IMR-90 (cell line): ENCODE results near the gene MS4A4E. TPM values are rescaled to one million over a fixed set of nuclear protein-coding genes. Genes with fewer than 3 reads are reported as not detected.

Experiments used
- ATAC-seq: fragments of 200-7000 bp; cut with Tn5 transposase; 2 replicates; pipeline ENCODE4 v1.9.1; 2020; ENCODE audit warnings: low read depth, mild to moderate bottlenecking, moderate library complexity
- BruUV-seq: library from RNA; stranded (reverse); fragments of 400-500 nt; replicated peaks from 2 replicates; lab custom pipeline; 2021; lab: Mats Ljungman, UMichigan
- CTCF ChIA-PET: fragments of 300-600 bp; formaldehyde crosslinking; extraction: SDS; loops from one replicate; lab custom pipeline; 2021; ENCODE audit warnings: antibody characterized with exemption; lab: Yijun Ruan, JAX
- POLR2A ChIA-PET: fragments of 300-600 bp; sonication (Branson Sonifier 250); formaldehyde crosslinking; loops from one replicate; lab custom pipeline; 2022; ENCODE audit warnings: antibody characterized with exemption; ENCODE audit not compliant: unreplicated experiment; lab: Charles Lee
- DNase-seq: peaks from one replicate; pipeline ENCODE4 v3.0.0; 2013
- H2AFZ ChIP-seq: replicated peaks from 2 replicates; pipeline ENCODE3; 2013; ENCODE audit warnings: low read length, mild to moderate bottlenecking; ENCODE audit not compliant: poor library complexity
- H2AK5ac ChIP-seq: 2 replicates; pipeline ENCODE4 v1.6.1; 2013; ENCODE audit warnings: low read depth, low read length, inconsistent platforms
- H2AK9ac ChIP-seq: replicated peaks from 2 replicates; pipeline ENCODE3; 2013; ENCODE audit warnings: mild to moderate bottlenecking, low read depth, low read length, moderate library complexity; ENCODE audit not compliant: poor library complexity
- H2BK120ac ChIP-seq: 2 replicates; pipeline ENCODE4 v1.6.1; 2013; ENCODE audit warnings: low read depth, low read length, inconsistent platforms
- H2BK15ac ChIP-seq: 3 replicates; pipeline ENCODE4 v1.6.1; 2013; ENCODE audit warnings: low read depth, low read length, inconsistent platforms
- H2BK20ac ChIP-seq: 2 replicates; pipeline ENCODE4 v1.6.1; 2013; ENCODE audit warnings: low read depth, mild to moderate bottlenecking, inconsistent platforms, low read length, moderate library complexity
- H2BK5ac ChIP-seq: 2 replicates; pipeline ENCODE4 v1.6.1; 2013; ENCODE audit warnings: mild to moderate bottlenecking, low read depth, low read length, inconsistent platforms; ENCODE audit not compliant: poor library complexity, severe bottlenecking
- H3K14ac ChIP-seq: replicated peaks from 2 replicates; pipeline ENCODE4 v1.6.1; 2013; ENCODE audit warnings: low read depth, low read length, inconsistent platforms
- H3K18ac ChIP-seq: 2 replicates; pipeline ENCODE4 v1.6.1; 2013; ENCODE audit warnings: low read depth, low read length, control low read depth
- H3K23ac ChIP-seq: 2 replicates; pipeline ENCODE4 v1.6.1; 2013; ENCODE audit warnings: low read depth, low read length, inconsistent platforms
- H3K27ac ChIP-seq: 2 replicates; pipeline ENCODE4 v1.5.1; 2013; ENCODE audit warnings: mild to moderate bottlenecking, control low read depth, low read length; ENCODE audit not compliant: insufficient read depth
- H3K27me3 ChIP-seq: 2 replicates; pipeline ENCODE4 v1.6.1; 2013; ENCODE audit warnings: low read length; ENCODE audit not compliant: control insufficient read depth, insufficient read depth
- H3K36me3 ChIP-seq: 2 replicates; pipeline ENCODE4 v1.6.1; 2013; ENCODE audit warnings: low read length, mixed read lengths; ENCODE audit not compliant: control insufficient read depth, insufficient read depth
- H3K4ac ChIP-seq: 2 replicates; pipeline ENCODE4 v1.6.1; 2013; ENCODE audit warnings: low read depth, low read length, inconsistent platforms
- H3K4me1 ChIP-seq: 2 replicates; pipeline ENCODE4 v1.6.1; 2013; ENCODE audit warnings: low read length, mixed read lengths; ENCODE audit not compliant: control insufficient read depth, insufficient read depth
- H3K4me2 ChIP-seq: 2 replicates; pipeline ENCODE4 v1.6.1; 2013; ENCODE audit warnings: low read depth, mild to moderate bottlenecking, control low read depth, low read length, moderate library complexity
- H3K4me3 ChIP-seq: 2 replicates; pipeline ENCODE4 v1.5.1; 2013; ENCODE audit warnings: low read depth, mild to moderate bottlenecking, control low read depth, low read length, moderate library complexity; ENCODE audit not compliant: insufficient read depth
- H3K56ac ChIP-seq: 2 replicates; pipeline ENCODE4 v1.6.1; 2013; ENCODE audit warnings: low read length, inconsistent platforms; ENCODE audit not compliant: insufficient read depth; ENCODE audit errors: extremely low read depth
- H3K79me1 ChIP-seq, 2 experiments: 2 replicates each; pipeline ENCODE4 v1.6.1; 2013; ENCODE audit warnings: low read length in 2 of 2, inconsistent platforms in 1 of 2, low read depth in 1 of 2
- H3K9ac ChIP-seq: 2 replicates; pipeline ENCODE4 v1.6.1; 2013; ENCODE audit warnings: low read depth, low read length, control low read depth
- H3K9me1 ChIP-seq: 2 replicates; pipeline ENCODE4 v1.6.1; 2013; ENCODE audit warnings: low read length, inconsistent platforms; ENCODE audit not compliant: insufficient read depth
- H3K9me3 ChIP-seq: 2 replicates; pipeline ENCODE4 v1.6.1; 2013; ENCODE audit warnings: low read length; ENCODE audit not compliant: control insufficient read depth, insufficient read depth
- H4K20me1 ChIP-seq: 2 replicates; pipeline ENCODE4 v1.6.1; 2013; ENCODE audit warnings: low read length, inconsistent platforms; ENCODE audit not compliant: insufficient read depth
- H4K5ac ChIP-seq: 2 replicates; pipeline ENCODE4 v1.6.1; 2013; ENCODE audit warnings: mild to moderate bottlenecking, low read depth, low read length, control low read depth
- H4K8ac ChIP-seq, 2 experiments: 2 replicates each; pipeline ENCODE4 v1.6.1; 2013; ENCODE audit warnings: low read depth in 2 of 2, low read length in 2 of 2, control low read depth in 1 of 2, inconsistent platforms in 1 of 2
- H4K91ac ChIP-seq: 2 replicates; pipeline ENCODE4 v1.6.1; 2013; ENCODE audit warnings: low read depth, low read length, inconsistent platforms; ENCODE audit not compliant: insufficient read depth
- BHLHE40 ChIP-seq: fragments of 150-350 bp; IDR thresholded peaks from 2 replicates; pipeline ENCODE4 v1.6.1; 2016; ENCODE audit warnings: mild to moderate bottlenecking, low read depth, low read length
- CEBPB ChIP-seq: IDR thresholded peaks from 2 replicates; pipeline ENCODE4 v1.6.1; 2012; ENCODE audit warnings: low read depth, low read length, improper control_type of control experiment
- CHD1 ChIP-seq: IDR thresholded peaks from 2 replicates; pipeline ENCODE4 v1.6.1; 2012; ENCODE audit warnings: low read depth, low read length, improper control_type of control experiment
- FOS ChIP-seq: fragments of 150-350 bp; IDR thresholded peaks from 2 replicates; pipeline ENCODE4 v1.6.1; 2016; ENCODE audit warnings: low read depth, low read length
- MAFK ChIP-seq: IDR thresholded peaks from 2 replicates; pipeline ENCODE4 v1.6.1; 2012; ENCODE audit warnings: low read depth, low read length, improper control_type of control experiment
- MAZ ChIP-seq: IDR thresholded peaks from 2 replicates; pipeline ENCODE4 v1.6.1; 2012; ENCODE audit warnings: low read depth, mild to moderate bottlenecking, low read length, improper control_type of control experiment, moderate library complexity, borderline replicate concordance
- NFE2L2 ChIP-seq: fragments of 150-350 bp; IDR thresholded peaks from 2 replicates; pipeline ENCODE4 v1.6.1; 2016; ENCODE audit warnings: low read depth, mild to moderate bottlenecking, low read length
- RCOR1 ChIP-seq: IDR thresholded peaks from 2 replicates; pipeline ENCODE4 v1.6.1; 2012; ENCODE audit warnings: mild to moderate bottlenecking, low read length, improper control_type of control experiment; ENCODE audit not compliant: insufficient replicate concordance
- RFX5 ChIP-seq: IDR thresholded peaks from 2 replicates; pipeline ENCODE4 v1.8.0; 2012; ENCODE audit warnings: low read depth, mild to moderate bottlenecking, low read length, moderate library complexity
- WGBS, 2 experiments: methylation state at CpG; one replicate each; pipeline versions ENCODE4 v1.1.5 to v1.1.7; 2013; ENCODE audit warnings: missing lambda C conversion rate in 2 of 2; ENCODE audit not compliant: insufficient read length in 1 of 2; ENCODE audit errors: extremely low coverage in 2 of 2; 5-methylcytosine and 5-hydroxymethylcytosine counted together
- dilution Hi-C: fragments of 300-500 bp; cut with HindIII; formaldehyde crosslinking; loops from one replicate; pipeline ENCODE4 v1.14.3; 2018; ENCODE audit warnings: low sequenced_read_pairs; ENCODE audit not compliant: unreplicated experiment
- in situ Hi-C: fragments of 300-500 bp; cut with MboI; formaldehyde crosslinking; loops from 3 replicates; pipeline ENCODE4 v1.14.3; 2019; ENCODE audit warnings: low sequenced_read_pairs, inconsistent platforms, mixed read lengths
- intact Hi-C: fragments of 100-400 bp; cut with micrococcal nuclease; formaldehyde crosslinking; loops from 2 replicates; pipeline ENCODE4 v1.10.0; 2022
- polyA plus RNA-seq, 3 experiments: library from polyadenylated mRNA; depleted of rRNA; stranded (reverse); fragments of >200 nt; gene quantifications; 2 replicates each; pipeline ENCODE4 v1.2.3, GENCODE V29; 2012; ENCODE audit warnings: low replicate concordance in 1 of 3
- total RNA-seq: library from RNA; depleted of rRNA; stranded (reverse); fragments of >200 nt; gene quantifications from 2 replicates; pipeline ENCODE4 v1.2.3, GENCODE V29; 2012
- TF ChIP-seq, protein P1 (sequence below): conservative IDR thresholded peaks from 2 replicates; pipeline ENCODE4 v1.5.1; 2012; ENCODE audit warnings: mild to moderate bottlenecking, low read depth, low read length, improper control_type of control experiment

Gene MS4A4E
- total and polyA plus RNA-seq, 2 of the 4 experiments (the other 2 are of a cell fraction), result not detected

DNA sequence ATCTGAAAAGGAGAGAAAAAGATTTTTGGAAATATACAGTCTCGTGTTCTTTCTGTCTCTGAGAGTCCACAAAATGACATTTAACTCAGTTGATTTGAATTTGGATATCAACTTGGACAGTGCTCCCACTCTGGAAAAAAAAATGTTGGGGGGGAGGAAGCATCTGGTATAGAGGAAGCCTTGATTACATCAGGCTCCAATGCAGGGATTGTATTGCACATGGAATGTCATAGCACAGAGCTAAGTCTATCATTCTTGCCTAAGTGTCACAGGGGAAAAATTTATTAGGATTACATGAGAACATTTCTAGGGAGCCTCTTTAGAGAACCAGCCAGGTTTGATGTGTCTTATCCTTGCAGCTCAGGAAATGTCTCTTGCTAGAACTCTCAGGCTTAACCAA is 83.1 kb downstream of the MS4A4E start:
- Histone ChIP-seq H3K4ac (no peak overlapping the region), H2AK5ac (no peak overlapping the region), H2BK15ac (no peak overlapping the region), H4K20me1 (no peaks in the 10 kb centered on the region), H2BK20ac (no peak overlapping the region), H3K4me2 (no peak overlapping the region), H2AFZ (no peak overlapping the region), H4K5ac (no peak overlapping the region), H3K9me3 (no peaks in the 10 kb centered on the region), H4K91ac (no peak overlapping the region), H3K14ac (no peak overlapping the region), H3K9me1 (no peaks in the 10 kb centered on the region), H2AK9ac (no peak overlapping the region), H2BK5ac (no peak overlapping the region), H3K4me3 (no peak overlapping the region), H3K4me1 (no peaks in the 10 kb centered on the region), H3K18ac (no peak overlapping the region), H3K56ac (no peak overlapping the region), H3K9ac (no peak overlapping the region), H2BK120ac (no peak overlapping the region), H3K27me3 (no peaks in the 10 kb centered on the region), H3K23ac (no peak overlapping the region), H3K36me3 (no peaks in the 10 kb centered on the region), H4K8ac (no peak overlapping the region), H3K27ac (no peak overlapping the region), H3K79me1 (no peaks in the 10 kb centered on the region)
- in situ Hi-C loops, result no loop called here
- dilution Hi-C loops, result no loop called here
- WGBS, 2 experiments, result no CpG with 5 or more reads among the region's 1 CpG
- ChIA-PET CTCF (no interaction called here), POLR2A (no interaction called here)
- no peak for ATAC-seq
- BruUV-seq, result no TSS peak
- DNase-seq, result no peak
- no peak for TF ChIP-seq MAZ
- TF ChIP-seq RCOR1, result no peak
- TF ChIP-seq FOS, result no peak
- TF ChIP-seq, protein P1, sequence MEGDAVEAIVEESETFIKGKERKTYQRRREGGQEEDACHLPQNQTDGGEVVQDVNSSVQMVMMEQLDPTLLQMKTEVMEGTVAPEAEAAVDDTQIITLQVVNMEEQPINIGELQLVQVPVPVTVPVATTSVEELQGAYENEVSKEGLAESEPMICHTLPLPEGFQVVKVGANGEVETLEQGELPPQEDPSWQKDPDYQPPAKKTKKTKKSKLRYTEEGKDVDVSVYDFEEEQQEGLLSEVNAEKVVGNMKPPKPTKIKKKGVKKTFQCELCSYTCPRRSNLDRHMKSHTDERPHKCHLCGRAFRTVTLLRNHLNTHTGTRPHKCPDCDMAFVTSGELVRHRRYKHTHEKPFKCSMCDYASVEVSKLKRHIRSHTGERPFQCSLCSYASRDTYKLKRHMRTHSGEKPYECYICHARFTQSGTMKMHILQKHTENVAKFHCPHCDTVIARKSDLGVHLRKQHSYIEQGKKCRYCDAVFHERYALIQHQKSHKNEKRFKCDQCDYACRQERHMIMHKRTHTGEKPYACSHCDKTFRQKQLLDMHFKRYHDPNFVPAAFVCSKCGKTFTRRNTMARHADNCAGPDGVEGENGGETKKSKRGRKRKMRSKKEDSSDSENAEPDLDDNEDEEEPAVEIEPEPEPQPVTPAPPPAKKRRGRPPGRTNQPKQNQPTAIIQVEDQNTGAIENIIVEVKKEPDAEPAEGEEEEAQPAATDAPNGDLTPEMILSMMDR, result no peak
- TF ChIP-seq BHLHE40, result no peak
- no peak for TF ChIP-seq RFX5
- no peak for TF ChIP-seq CHD1
- no peak for TF ChIP-seq MAFK
- no peak for TF ChIP-seq CEBPB
- TF ChIP-seq NFE2L2, result no peak
- intact Hi-C loops, result no loop called here
